Head of caudate nucleus (tissue), 42 donors: Measurements from ENCODE around the gene PSMA5.
A peak's percentile ranks its signal among the peaks of the same experiment; 100 is the strongest.
"Not testable (repeated sequence)": the region's sequence is repeated elsewhere in the genome, so short reads cannot be mapped to it uniquely, and the experiment has no call there.

ENCODE experiments used
- DNase-seq, 42 donors: peaks; one replicate each; pipeline versions ENCODE4 v3.0.0 to v3.0.0-alpha.2; 2020 to 2021; ENCODE audit warnings: mixed read lengths in 7 of 42
- intact Hi-C: fragments of 100-400 bp; cut with DNase I; formaldehyde crosslinking; loops from one replicate; pipeline ENCODE4 v1.15.0; 2022

Gene PSMA5

DNA sequence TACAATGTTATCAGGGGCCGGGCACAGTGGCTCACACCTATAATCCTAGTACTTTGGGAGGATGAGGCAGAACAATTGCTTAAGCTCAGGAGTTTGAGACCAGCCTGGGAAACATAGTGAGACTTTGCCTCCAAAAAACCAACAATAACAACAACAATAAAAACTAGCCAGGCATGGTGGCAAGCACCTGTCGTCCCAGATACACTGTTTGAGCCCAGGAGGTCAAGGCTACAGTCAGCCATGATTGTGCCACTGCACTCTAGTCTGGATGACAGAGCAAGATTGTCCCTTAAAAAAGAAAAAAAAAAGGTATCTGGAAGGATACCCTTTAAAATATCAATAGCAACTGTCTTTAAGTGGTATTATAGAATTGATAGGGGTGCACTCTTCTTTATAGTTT, 44.7 kb downstream of the PSMA5 start:
- intact Hi-C loops = no loop called here
- no peak for DNase-seq

DNA sequence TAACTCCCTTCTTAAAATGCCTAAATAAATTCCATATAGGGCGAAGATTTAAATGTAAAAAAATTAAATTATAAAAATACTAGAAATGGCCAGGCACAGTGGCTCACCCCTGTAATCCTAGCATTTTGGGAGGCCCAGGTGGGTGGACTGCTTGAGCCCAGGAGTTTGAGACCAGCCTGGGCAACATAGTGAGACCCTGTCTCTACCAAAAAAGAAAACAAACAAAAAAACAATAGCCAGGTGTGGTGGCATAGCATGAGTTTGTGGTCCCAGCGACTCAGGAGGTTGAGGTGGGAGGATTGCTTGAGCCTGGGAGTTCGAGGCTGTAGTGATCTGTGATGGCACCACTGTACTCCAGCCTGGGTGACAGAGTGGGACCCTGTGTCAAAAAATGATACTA, 46.3 kb downstream of the PSMA5 start:
- DNase-seq = no peak
- intact Hi-C loops = no loop called here

GRCh38 chr1:109379422-109379821, 46.8 kb downstream of the PSMA5 start:
- intact Hi-C loops = no loop called here
- no peak for DNase-seq

DNA sequence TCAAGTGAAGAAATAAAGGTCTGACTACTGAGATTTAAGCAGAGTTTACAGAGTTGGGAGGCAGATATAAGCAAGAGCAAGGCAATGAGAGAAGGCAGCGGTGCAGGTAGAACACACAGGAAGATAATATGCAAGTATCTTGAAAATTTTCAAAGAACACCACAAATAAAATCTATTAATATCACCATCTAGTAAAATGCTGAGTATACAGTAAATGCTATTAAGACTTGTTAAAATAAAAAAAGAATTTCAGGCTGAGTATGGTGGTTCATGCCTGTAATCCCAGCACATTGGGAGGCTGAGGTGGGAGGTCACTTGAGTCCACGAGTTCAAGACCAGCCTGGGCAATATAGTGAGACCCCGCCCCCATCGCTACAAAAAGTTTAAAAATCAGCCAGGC, 48.5 kb downstream of the PSMA5 start:
- intact Hi-C loops = no loop called here

DNA sequence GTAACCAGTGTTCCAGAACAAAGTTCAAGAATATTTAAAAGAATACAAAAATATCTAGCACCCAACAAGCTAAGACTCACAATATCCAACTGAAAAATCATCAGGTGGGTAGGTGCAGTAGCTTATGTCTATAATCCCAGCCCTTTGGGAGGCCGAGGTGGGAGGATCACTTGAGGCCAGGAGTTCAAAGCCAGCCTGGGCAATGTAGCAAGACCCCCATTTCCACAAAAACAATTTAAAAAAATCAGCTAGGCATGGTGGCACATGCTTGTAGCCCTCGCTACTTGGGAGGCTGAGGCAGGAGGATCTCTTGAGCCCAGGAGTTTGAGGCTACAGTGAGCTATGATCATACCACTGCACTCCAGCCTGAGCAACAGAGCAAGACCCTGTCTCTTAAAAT, 52.6 kb downstream of the PSMA5 start:
- intact Hi-C loops, DNase-seq: not testable (repeated sequence)

More for the DNA sequence above, 48.5 kb downstream of the PSMA5 start:
- DNase-seq = no peak

DNA sequence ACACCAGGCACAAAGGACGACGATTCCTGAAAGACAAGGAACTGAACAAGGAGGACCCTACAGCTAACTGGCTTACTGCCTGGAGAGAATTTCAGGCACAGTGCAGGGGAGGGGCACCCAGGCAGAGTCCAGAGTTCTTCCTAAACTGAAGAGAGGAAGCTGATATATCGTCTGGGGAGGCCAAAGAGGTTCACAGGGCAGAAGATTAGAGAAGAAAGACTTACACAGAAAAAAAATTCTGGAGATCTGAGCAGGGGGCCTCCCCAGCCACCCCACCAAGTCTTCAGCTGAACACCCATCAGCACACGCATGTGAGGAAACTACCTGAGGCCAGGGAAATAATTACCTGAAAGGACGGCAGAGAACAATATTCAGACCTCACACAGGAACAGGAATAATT, 53.1 kb downstream of the PSMA5 start:
- intact Hi-C loops = no loop called here
- DNase-seq = peak in 2 of 42 donors; percentile 22 to 34

- no peak for DNase-seq
- intact Hi-C loops = no loop called here
These were observed 54.0 kb downstream of the PSMA5 start for GRCh38 chr1:109372281-109372680.

- peak in 14 of 42 donors; percentile 29 to 78 (median 45) for DNase-seq
- intact Hi-C loops = no loop called here
These were observed 54.9 kb downstream of the PSMA5 start for GRCh38 chr1:109371341-109371739.

DNA sequence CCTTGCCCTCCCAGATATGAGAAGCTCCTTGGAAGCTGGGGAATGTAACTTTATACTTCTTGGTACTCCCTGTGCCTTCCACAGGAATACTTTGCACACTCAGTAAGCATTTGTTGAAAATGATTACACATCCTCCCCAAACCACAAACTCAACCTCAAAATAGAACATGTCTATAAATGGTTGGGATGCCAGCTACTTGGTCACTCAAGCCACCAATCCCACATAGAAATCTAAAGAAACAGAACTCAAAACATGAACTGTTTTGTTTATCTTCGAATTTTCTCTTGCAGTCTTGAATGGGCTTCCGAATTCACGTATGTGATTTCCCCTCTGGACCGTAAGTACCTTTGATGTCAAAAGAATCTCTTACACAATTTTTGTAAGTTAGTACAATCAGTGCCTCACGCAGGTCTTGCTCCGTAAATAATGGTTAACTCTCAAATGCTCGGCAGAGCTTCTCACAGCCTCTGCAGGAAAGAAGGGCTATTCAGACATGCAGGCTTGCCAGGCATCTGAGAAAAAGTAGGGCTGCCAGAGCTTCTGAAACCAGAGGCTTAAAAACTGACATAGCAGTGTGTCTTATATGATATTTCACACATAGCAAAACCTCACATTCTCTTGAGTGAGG, 55.4 kb downstream of the PSMA5 start:
- intact Hi-C loops = no loop called here

DNA sequence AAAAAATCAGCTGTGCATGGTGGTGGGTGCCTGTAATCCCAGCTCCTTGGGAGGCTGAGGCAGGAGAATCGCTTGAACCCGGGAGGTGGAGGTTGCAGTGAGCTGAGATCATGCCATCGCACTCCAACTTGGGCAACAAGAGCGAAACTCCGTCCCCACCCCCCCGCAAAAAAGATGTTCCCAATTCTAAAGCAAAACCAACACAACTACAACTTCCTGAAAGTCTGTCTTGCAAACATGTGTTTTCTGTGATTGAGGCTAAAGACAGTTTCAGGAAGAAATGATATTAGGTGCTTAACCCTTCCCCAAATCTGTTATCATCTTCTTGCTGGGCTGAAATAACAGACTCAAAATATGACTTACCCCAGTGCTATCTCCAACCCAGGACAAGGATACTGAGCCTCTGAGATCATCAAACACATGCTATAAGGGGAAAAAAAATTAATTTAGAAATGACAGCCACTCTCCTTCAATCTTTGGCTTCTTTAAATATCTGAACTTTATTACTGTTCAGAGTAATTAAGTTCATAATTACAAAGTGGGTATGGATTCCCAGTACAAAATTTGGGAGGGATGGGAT, 57.0 kb downstream of the PSMA5 start:
- no peak for DNase-seq
- intact Hi-C loops = no loop called here

More for the DNA sequence above, 55.4 kb downstream of the PSMA5 start:
- no peak for DNase-seq

GRCh38 chr1:109368464-109368863, 57.8 kb downstream of the PSMA5 start:
- intact Hi-C loops = no loop called here

GRCh38 chr1:109367626-109368025, 58.6 kb downstream of the PSMA5 start:
- intact Hi-C loops = no loop called here
- DNase-seq = no peak

More at GRCh38 chr1:109368464-109368863, 57.8 kb downstream of the PSMA5 start:
- DNase-seq = no peak

- intact Hi-C loops = no loop called here
- no peak for DNase-seq
These were observed 60.5 kb downstream of the PSMA5 start for GRCh38 chr1:109365642-109366204.

DNA sequence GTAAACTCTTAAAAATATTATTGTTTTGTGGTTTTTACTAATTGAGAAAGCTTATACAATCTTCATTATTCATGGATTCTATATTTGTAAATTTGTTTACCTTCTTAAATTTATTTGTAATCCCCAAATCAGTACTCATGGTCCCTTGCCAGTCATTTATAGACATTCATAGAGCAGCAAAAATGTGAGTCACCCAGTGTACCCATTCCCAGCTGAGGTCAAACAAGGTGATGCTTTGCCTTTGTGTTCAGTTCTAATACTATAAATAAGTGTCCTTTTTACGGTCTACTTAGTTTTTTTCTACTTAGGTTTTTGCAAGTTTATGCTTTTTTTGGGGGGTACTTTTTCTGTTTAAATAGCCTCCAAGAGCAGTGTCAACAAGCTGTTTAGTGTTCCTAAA, 64.6 kb downstream of the PSMA5 start:
- intact Hi-C loops = no loop called here

DNA sequence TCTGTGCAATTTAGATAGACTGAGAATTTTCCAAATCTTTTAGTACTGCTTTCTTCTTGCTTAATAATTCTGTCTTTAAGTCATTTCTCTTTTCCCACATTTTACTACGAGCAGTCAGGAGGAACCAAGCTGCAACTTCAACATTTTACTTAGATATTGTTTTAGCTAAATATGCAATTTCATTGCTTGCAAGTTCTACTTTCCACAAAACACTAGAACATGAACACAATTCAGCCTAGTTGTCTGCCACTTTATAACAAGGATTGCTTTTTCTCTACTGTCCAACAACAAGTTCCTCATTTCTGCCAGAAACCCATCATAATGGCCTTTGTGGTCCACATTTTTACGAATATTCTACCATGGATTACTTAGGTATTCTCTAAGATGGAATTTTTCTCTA, 65.2 kb downstream of the PSMA5 start:
- no peak for DNase-seq
- intact Hi-C loops = no loop called here

More for the DNA sequence above, 64.6 kb downstream of the PSMA5 start:
- no peak for DNase-seq

DNA sequence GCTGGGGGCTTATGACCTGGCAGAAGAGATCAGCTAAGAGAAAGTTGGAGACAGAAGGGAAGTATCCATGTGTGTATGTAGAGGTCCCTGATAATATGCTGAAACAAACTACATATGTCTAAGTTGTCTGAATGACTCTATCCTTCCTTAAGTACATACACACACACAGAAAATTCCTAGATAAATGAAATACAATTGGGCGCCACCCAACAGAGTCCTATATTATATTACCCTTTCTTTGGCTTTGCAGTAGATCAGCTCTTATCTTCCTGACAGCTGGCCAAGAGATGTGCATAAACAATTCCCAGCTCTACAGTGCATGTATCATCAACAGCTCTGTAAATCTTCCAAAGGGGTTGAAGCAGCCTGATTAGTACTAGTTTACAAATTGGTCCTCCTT, 68.6 kb downstream of the PSMA5 start:
- DNase-seq = no peak
- intact Hi-C loops = loop anchor here (5.0 kb wide), 1 partner anchor 35 kb away; no protein-coding TSS in a partner anchor

DNA sequence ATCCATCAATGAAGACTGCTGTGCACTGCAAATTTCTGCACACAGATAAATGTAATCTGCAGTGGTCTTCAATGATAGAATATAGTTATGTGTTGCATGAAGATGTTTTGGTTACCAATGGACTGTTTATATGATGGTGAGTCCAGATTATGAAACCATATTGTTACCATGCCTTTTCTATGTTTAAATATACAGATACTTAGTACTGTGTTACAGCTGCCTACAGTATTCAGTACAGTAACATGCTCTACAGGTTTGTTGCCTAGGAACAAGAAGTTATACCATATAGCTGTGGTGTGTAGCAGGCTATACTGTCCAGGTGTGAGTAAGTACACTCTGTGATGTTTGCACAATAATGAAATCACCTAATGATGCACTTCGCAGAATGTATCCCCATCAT, 69.3 kb downstream of the PSMA5 start:
- no peak for DNase-seq
- intact Hi-C loops = loop anchor here (5.0 kb wide), 1 partner anchor 35 kb away; no protein-coding TSS in a partner anchor

DNA sequence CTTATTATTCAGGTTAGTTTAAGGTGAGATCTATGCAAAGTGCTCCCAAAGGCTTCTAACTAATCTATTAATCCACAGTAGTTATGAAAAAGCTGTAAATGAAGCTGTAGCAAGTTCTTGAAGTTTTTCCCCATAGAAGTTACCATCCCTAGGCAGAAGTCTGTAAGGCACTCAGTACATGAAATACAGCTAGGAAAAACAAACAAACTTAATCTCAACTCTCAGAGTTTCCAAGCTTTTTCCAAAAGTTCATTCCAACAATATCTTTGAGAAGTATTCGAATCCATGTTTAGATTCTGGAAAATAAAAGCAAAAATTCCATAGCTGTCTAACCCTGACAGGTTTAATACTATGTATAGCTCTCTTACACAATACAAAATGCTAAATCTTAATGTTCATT, 69.7 kb downstream of the PSMA5 start:
- no peak for DNase-seq
- intact Hi-C loops = loop anchor here (5.0 kb wide), 1 partner anchor 36 kb away; no protein-coding TSS in a partner anchor

- DNase-seq = no peak
- intact Hi-C loops = loop anchor here (5.0 kb wide), 1 partner anchor 37 kb away; no protein-coding TSS in a partner anchor
These were observed 71.3 kb downstream of the PSMA5 start for GRCh38 chr1:109354929-109355328.

- intact Hi-C loops = no loop called here
- DNase-seq = no peak
These were observed 74.8 kb downstream of the PSMA5 start for GRCh38 chr1:109351457-109351856.

- DNase-seq = no peak
- intact Hi-C loops = no loop called here
These were observed 75.6 kb downstream of the PSMA5 start for GRCh38 chr1:109350655-109351054.
